Liver (tissue), 9 donors: Measurements from ENCODE around the gene PDGFC. TPM values are rescaled to one million over a fixed set of nuclear protein-coding genes. Genes with fewer than 3 reads are reported as not detected.

Experiments used
- DNase-seq: peaks from one replicate; pipeline ENCODE4 v3.0.0-alpha.2; 2017; ENCODE audit warnings: low spot score
- H3K27ac ChIP-seq, 2 donors: one replicate each; pipeline ENCODE4 v1.7.0; 2013; ENCODE audit warnings: inconsistent platforms in 2 of 2, low read length in 2 of 2, control low read depth in 1 of 2, low read depth in 1 of 2, mild to moderate bottlenecking in 1 of 2
- H3K27me3 ChIP-seq, 4 donors: one replicate each; pipeline versions ENCODE4 v1.6.1 to v1.7.0; 2013; ENCODE audit warnings: low read length in 3 of 4, inconsistent platforms in 1 of 4, mild to moderate bottlenecking in 1 of 4, moderate library complexity in 1 of 4; ENCODE audit not compliant: control insufficient read depth in 4 of 4, insufficient read depth in 4 of 4
- H3K36me3 ChIP-seq, 4 donors: one replicate each; pipeline versions ENCODE4 v1.6.1 to v1.7.0; 2013; ENCODE audit warnings: low read length in 3 of 4, mild to moderate bottlenecking in 3 of 4, low read depth in 1 of 4, moderate library complexity in 1 of 4; ENCODE audit not compliant: control insufficient read depth in 4 of 4, insufficient read depth in 3 of 4
- H3K4me1 ChIP-seq, 4 donors: one replicate each; pipeline versions ENCODE4 v1.6.1 to v1.7.0; 2013; ENCODE audit warnings: low read length in 3 of 4, mild to moderate bottlenecking in 3 of 4, moderate library complexity in 1 of 4; ENCODE audit not compliant: control insufficient read depth in 4 of 4, insufficient read depth in 4 of 4
- H3K4me3 ChIP-seq, 3 donors: one replicate each; pipeline versions ENCODE4 v1.6.1 to v1.7.0; 2013; ENCODE audit warnings: low read length in 3 of 3, control low read depth in 1 of 3, low read depth in 1 of 3, mild to moderate bottlenecking in 1 of 3
- H3K9ac ChIP-seq, 2 donors: one replicate each; pipeline ENCODE4 v1.7.0; 2013; ENCODE audit warnings: low read length in 2 of 2, mild to moderate bottlenecking in 2 of 2, moderate library complexity in 2 of 2, control low read depth in 1 of 2, low read depth in 1 of 2
- H3K9me3 ChIP-seq, 4 donors: one replicate each; pipeline versions ENCODE4 v1.6.1 to v1.7.0; 2013; ENCODE audit warnings: low read length in 3 of 4; ENCODE audit not compliant: control insufficient read depth in 4 of 4
- EGR1 ChIP-seq, 2 donors: IDR thresholded peaks; 2 replicates each; pipeline ENCODE4 v1.6.1; 2016 to 2018; ENCODE audit warnings: antibody characterized with exemption in 2 of 2, low read depth in 2 of 2
- FOXA1 ChIP-seq: IDR thresholded peaks from 2 replicates; pipeline ENCODE4 v1.6.1; 2016; ENCODE audit warnings: antibody characterized with exemption
- GABPA ChIP-seq, 2 donors: IDR thresholded peaks in 1 of 2; conservative IDR thresholded peaks in 1 of 2; 2 replicates each; pipeline ENCODE4 v1.6.1; 2016; ENCODE audit warnings: antibody characterized with exemption in 2 of 2, mild to moderate bottlenecking in 1 of 2, moderate library complexity in 1 of 2
- HNF4G ChIP-seq: IDR thresholded peaks from 2 replicates; pipeline ENCODE4 v1.6.1; 2016; ENCODE audit warnings: antibody characterized with exemption
- MAX ChIP-seq: IDR thresholded peaks from 2 replicates; pipeline ENCODE4 v1.6.1; 2016; ENCODE audit warnings: antibody characterized with exemption
- NR2F2 ChIP-seq: IDR thresholded peaks from 2 replicates; pipeline ENCODE4 v1.6.1; 2016; ENCODE audit warnings: antibody characterized with exemption
- REST ChIP-seq: IDR thresholded peaks from 2 replicates; pipeline ENCODE4 v1.6.1; 2016; ENCODE audit warnings: antibody characterized with exemption, mild to moderate bottlenecking
- RXRA ChIP-seq, 2 donors: IDR thresholded peaks; 2 replicates each; pipeline ENCODE4 v1.6.1; 2017 to 2018; ENCODE audit warnings: antibody characterized with exemption in 2 of 2, mild to moderate bottlenecking in 1 of 2
- YY1 ChIP-seq: IDR thresholded peaks from 2 replicates; pipeline ENCODE4 v1.6.1; 2016; ENCODE audit warnings: antibody characterized with exemption, mild to moderate bottlenecking
- ZBTB33 ChIP-seq: IDR thresholded peaks from 2 replicates; pipeline ENCODE4 v1.6.1; 2016; ENCODE audit warnings: antibody characterized with exemption
- WGBS: extraction: QIAGEN DNeasy Blood & Tissue Kit; methylation state at CpG from one replicate; pipeline ENCODE4 v1.1.7; 2013; 5-methylcytosine and 5-hydroxymethylcytosine counted together
- polyA plus RNA-seq, 2 donors: library from polyadenylated mRNA; stranded (reverse) in 1 of 2; unstranded in 1 of 2; fragments of 200-250 nt in 1 of 2; fragments of >200 nt in 1 of 2; fragmentation: Nextera tagmentation in 1 of 2; extraction: Ambion mirVana in 1 of 2; gene quantifications; one replicate each; pipeline versions ENCODE4 v1.2.1 to v1.2.3, GENCODE V29; 2013 to 2015
- total RNA-seq, 2 donors: library from RNA; depleted of rRNA; stranded (reverse); fragments of >200 nt; gene quantifications; one replicate each; pipeline ENCODE4 v1.2.3, GENCODE V29; 2014
- donor health status: healthy.
- donor health status: healthy.
- donor health status: healthy.
- donor health status: healthy.
- donor health status: healthy.

PDGFC gene
- total and polyA plus RNA-seq, 4 donors, result 5.8 to 25.7 (median 9.7) TPM

- Histone ChIP-seq H3K9ac (no peak overlapping the region), H3K27ac (no peak overlapping the region), H3K9me3 (no peaks in the 10 kb centered on the region), H3K4me1 (no peaks in the 10 kb centered on the region), H3K27me3 (no peaks in the 10 kb centered on the region), H3K4me3 (no peak overlapping the region), H3K36me3 (no peaks in the 10 kb centered on the region)
- WGBS, result 84% methylated on average over 5 of the region's 5 CpGs
- TF ChIP-seq YY1 (no peak), EGR1 (IDR thresholded peaks at IDR 0.05; ENCODE audit: low read depth in 2 of 2) (no peak), REST (no peak), MAX (no peak), ZBTB33 (no peak), NR2F2 (no peak)
- DNase-seq, result no peak
These were observed 221.9 kb downstream of the PDGFC start for GRCh38 chr4:156749426-156750403.

- DNase-seq, result no peak
- H3K9me3 ChIP-seq, result peaks cover 0 to 7% (median 0%) of the 10 kb centered on the region in 4 donors
- WGBS, result 79% methylated on average over 6 of the region's 6 CpGs
- no peaks in the 10 kb centered on the region for H3K27me3 ChIP-seq
- H3K4me1 ChIP-seq, result no peaks in the 10 kb centered on the region
- H3K4me3 ChIP-seq, result no peak overlapping the region
- H3K27ac ChIP-seq, result no peak overlapping the region
- H3K9ac ChIP-seq, result no peak overlapping the region
- TF ChIP-seq MAX (no peak), HNF4G (no peak), FOXA1 (no peak), GABPA (IDR thresholded peaks at IDR 0.05 in 1 of 2, conservative IDR thresholded peaks at IDR 0.05 in 1 of 2) (no peak), RXRA (IDR thresholded peaks at IDR 0.05) (no peak)
- no peaks in the 10 kb centered on the region for H3K36me3 ChIP-seq
These were observed 225.5 kb downstream of the PDGFC start for GRCh38 chr4:156746111-156746510.
